H7 (cell line): ENCODE measurements around the gene ZNF26. TPM values are rescaled to one million over a fixed set of nuclear protein-coding genes. Genes with fewer than 3 reads are reported as not detected.
A peak's percentile ranks its signal among the peaks of the same experiment; 100 is the strongest.
"Not testable (repeated sequence)": the region's sequence is repeated elsewhere in the genome, so short reads cannot be mapped to it uniquely, and the experiment has no call there.

Experiments
- DNase-seq: peaks from one replicate; pipeline ENCODE4 v3.0.0; 2012
- H3K27me3 ChIP-seq: 2 replicates; pipeline ENCODE4 v1.6.0; 2011; ENCODE audit warnings: mild to moderate bottlenecking, low read length; ENCODE audit not compliant: control insufficient read depth, insufficient read depth
- H3K36me3 ChIP-seq: replicated peaks from 2 replicates; pipeline ENCODE4 v1.5.1; 2011; ENCODE audit warnings: low read length; ENCODE audit not compliant: control insufficient read depth, insufficient read depth
- H3K4me3 ChIP-seq: 2 replicates; pipeline ENCODE4 v1.5.1; 2011; ENCODE audit warnings: low read depth, mild to moderate bottlenecking, control low read depth, low read length, moderate library complexity; ENCODE audit not compliant: insufficient read depth
- total RNA-seq: library from RNA; depleted of rRNA; stranded (reverse); fragments of >200 nt; shearing (Covaris generic); gene quantifications from 2 replicates; pipeline ENCODE4 v1.2.3, GENCODE V29; 2014

ZNF26 gene
- total RNA-seq, 1 experiment from 2014 or later = 6.3 TPM

GRCh38 chr12:132976870-132977269 lies 9.3 kb upstream of the ZNF26 start:
- not testable (repeated sequence) for H3K27me3 ChIP-seq, H3K36me3 ChIP-seq, DNase-seq, H3K4me3 ChIP-seq

DNA sequence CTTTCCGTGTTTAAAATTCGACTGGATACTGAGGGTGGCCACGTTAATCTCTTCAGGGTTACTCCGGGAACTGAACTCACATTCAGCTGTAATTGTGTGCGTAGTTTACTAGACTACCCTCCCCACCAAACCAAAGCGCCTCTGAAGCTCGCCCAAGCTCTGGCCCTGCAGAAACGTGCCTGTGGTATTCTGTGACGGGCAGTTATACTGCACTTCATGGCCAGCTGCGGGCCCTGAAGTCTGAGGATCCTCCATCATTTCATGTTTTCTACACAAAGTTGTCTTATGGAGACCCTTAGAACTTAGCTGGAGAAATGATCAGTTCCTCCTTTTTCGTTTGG lies 688 bp downstream of the ZNF26 start:
- Histone ChIP-seq H3K4me3 (peak overlapping the region; percentile 95), H3K27me3 (no peaks in the 10 kb centered on the region), H3K36me3 (no peaks in the 10 kb centered on the region)
- DNase-seq = peak; percentile 52

- Histone ChIP-seq H3K36me3 (no peaks in the 10 kb centered on the region), H3K4me3 (no peak overlapping the region), H3K27me3 (no peaks in the 10 kb centered on the region)
- DNase-seq = no peak
Observed at GRCh38 chr12:132998741-132999140, 12.6 kb downstream of the ZNF26 start.

- Histone ChIP-seq H3K36me3 (peaks cover 21% of the 10 kb centered on the region), H3K27me3 (no peaks in the 10 kb centered on the region), H3K4me3 (no peak overlapping the region)
- no peak for DNase-seq
Observed at GRCh38 chr12:133010657-133011297, 24.6 kb downstream of the ZNF26 start.

GRCh38 chr12:133023566-133023965 lies 37.4 kb downstream of the ZNF26 start:
- no peak for DNase-seq
- Histone ChIP-seq H3K4me3 (no peak overlapping the region), H3K36me3 (no peaks in the 10 kb centered on the region), H3K27me3 (no peaks in the 10 kb centered on the region)

- Histone ChIP-seq H3K4me3 (no peak overlapping the region), H3K36me3 (no peaks in the 10 kb centered on the region), H3K27me3 (no peaks in the 10 kb centered on the region)
- no peak for DNase-seq
Observed at GRCh38 chr12:133026996-133027395, 40.8 kb downstream of the ZNF26 start.

- Histone ChIP-seq H3K27me3 (no peaks in the 10 kb centered on the region), H3K4me3 (peak within 1 kb of the TSS; percentile 81), H3K36me3 (peaks cover 6% of the 10 kb centered on the region)
- peak; percentile 92 for DNase-seq
Observed at GRCh38 chr12:133037207-133038005, 51.2 kb downstream of the ZNF26 start, which contains the start of gene ZNF84. Gene ZNF84 (plus strand): TSS chr12:133037509. CDS start chr12:133041468, 3,959 bp downstream.

GRCh38 chr12:133038118-133038709 lies 52.0 kb downstream of the ZNF26 start:
- DNase-seq = no peak
- H3K36me3 ChIP-seq = peaks cover 8% of the 10 kb centered on the region
- H3K4me3 ChIP-seq = peak overlapping the region; percentile 81
- no peaks in the 10 kb centered on the region for H3K27me3 ChIP-seq

- no peaks in the 10 kb centered on the region for H3K27me3 ChIP-seq
- H3K4me3 ChIP-seq = no peak overlapping the region
- H3K36me3 ChIP-seq = peaks cover 37% of the 10 kb centered on the region
Observed at GRCh38 chr12:133046698-133047097, 60.5 kb downstream of the ZNF26 start.

DNA sequence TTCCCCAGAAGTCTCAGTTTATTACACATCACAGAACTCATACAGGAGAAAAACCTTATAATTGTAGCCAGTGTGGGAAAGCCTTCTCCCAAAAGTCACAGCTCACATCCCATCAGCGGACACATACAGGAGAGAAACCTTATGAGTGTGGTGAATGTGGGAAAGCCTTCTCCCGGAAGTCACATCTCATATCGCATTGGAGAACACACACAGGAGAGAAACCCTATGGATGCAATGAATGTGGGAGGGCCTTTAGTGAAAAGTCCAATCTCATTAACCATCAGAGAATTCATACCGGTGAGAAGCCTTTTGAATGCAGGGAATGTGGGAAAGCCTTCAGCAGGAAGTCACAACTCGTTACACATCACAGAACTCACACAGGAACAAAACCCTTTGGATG lies 71.3 kb downstream of the ZNF26 start:
- DNase-seq = no peak
- Histone ChIP-seq H3K36me3 (peaks cover 30% of the 10 kb centered on the region), H3K27me3 (no peaks in the 10 kb centered on the region), H3K4me3 (no peak overlapping the region)

More at GRCh38 chr12:133046698-133047097, 60.5 kb downstream of the ZNF26 start:
- DNase-seq = no peak

DNA sequence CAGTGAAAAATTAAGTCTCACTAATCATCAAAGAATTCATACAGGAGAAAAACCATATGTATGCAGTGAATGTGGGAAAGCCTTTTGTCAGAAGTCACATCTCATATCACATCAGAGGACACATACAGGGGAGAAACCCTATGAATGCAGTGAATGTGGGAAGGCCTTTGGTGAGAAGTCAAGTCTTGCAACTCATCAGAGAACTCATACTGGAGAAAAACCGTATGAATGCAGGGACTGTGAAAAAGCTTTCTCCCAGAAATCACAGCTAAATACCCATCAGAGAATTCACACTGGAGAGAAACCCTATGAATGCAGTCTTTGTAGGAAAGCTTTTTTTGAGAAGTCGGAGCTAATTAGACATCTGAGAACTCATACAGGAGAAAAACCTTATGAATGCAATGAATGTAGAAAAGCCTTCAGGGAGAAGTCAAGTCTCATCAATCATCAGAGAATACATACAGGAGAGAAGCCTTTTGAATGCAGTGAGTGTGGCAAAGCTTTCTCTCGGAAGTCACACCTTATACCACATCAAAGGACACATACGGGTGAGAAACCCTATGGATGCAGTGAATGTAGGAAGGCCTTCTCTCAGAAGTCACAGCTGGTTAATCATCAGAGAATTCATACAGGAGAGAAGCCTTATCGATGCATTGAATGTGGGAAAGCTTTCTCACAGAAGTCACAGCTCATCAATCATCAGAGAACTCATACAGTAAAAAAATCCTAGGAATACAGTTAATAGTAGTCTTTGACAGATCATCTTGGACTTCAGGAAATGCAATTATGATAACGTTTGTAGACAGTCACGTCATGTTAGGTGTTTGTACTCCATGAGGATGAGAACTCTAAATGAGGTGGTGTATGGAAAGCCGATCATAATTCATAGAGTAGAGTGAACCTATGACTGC lies 72.3 kb downstream of the ZNF26 start:
- DNase-seq = no peak
- H3K4me3 ChIP-seq = no peak overlapping the region
- H3K27me3 ChIP-seq = no peaks in the 10 kb centered on the region
- H3K36me3 ChIP-seq = peaks cover 22% of the 10 kb centered on the region

- DNase-seq = no peak
- Histone ChIP-seq H3K27me3 (no peaks in the 10 kb centered on the region), H3K4me3 (no peak overlapping the region)
Observed at GRCh38 chr12:133061954-133062353, 75.8 kb downstream of the ZNF26 start.

GRCh38 chr12:133063556-133063955 lies 77.4 kb downstream of the ZNF26 start:
- H3K36me3 ChIP-seq = no peaks in the 10 kb centered on the region
- no peak overlapping the region for H3K4me3 ChIP-seq
- no peaks in the 10 kb centered on the region for H3K27me3 ChIP-seq
- no peak for DNase-seq

More at GRCh38 chr12:133061954-133062353, 75.8 kb downstream of the ZNF26 start:
- peaks cover 9% of the 10 kb centered on the region for H3K36me3 ChIP-seq

DNA sequence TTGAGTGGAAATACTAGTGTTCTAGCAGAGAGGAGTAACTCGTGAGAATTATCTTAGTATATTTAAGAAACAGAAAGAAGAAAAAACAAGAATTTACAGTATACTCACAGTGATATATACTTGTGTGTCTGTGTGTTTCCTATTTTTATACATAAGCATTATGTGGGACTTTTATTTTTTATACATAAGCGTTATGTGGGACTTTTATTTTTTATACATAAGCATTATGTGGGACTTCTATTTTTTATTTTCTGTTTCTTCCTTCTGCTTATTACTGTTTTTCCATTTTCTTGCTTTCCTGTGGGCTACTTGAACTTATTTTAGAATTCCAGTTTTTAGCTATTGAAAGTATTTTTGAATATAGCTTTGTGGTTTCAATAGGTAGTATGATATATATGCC lies 87.7 kb downstream of the ZNF26 start:
- H3K27me3 ChIP-seq = no peaks in the 10 kb centered on the region
- H3K4me3 ChIP-seq = no peak overlapping the region
- no peaks in the 10 kb centered on the region for H3K36me3 ChIP-seq
- no peak for DNase-seq
